WERI-Rb-1 (cell line): ENCODE measurements around the gene PITX3.

Experiments used
- DNase-seq: peaks from one replicate; pipeline ENCODE4 v3.0.0-alpha.2; 2020
- H3K27ac ChIP-seq: fragments of 250-450 bp; sonication (Bioruptor Pico); 2 replicates; pipeline ENCODE4 v1.5.1; 2020; ENCODE audit warnings: mild to moderate bottlenecking, moderate library complexity
- H3K27me3 ChIP-seq: fragments of 250-450 bp; sonication (Bioruptor Pico); 2 replicates; pipeline ENCODE4 v1.5.1; 2021; ENCODE audit warnings: mild to moderate bottlenecking, low read depth, moderate library complexity; ENCODE audit not compliant: insufficient read depth, severe bottlenecking
- H3K36me3 ChIP-seq: fragments of 250-450 bp; sonication (Bioruptor Pico); 2 replicates; pipeline ENCODE4 v1.5.1; 2020; ENCODE audit warnings: mild to moderate bottlenecking, moderate library complexity
- H3K4me3 ChIP-seq: 2 replicates; pipeline ENCODE4 v1.5.1; 2011; ENCODE audit warnings: low read depth, mild to moderate bottlenecking, control low read depth, low read length
- H3K9me3 ChIP-seq: fragments of 250-450 bp; sonication (Bioruptor Pico); 2 replicates; pipeline ENCODE4 v1.5.1; 2021; ENCODE audit warnings: mild to moderate bottlenecking, moderate library complexity; ENCODE audit not compliant: severe bottlenecking
- CTCF ChIP-seq: IDR thresholded peaks from 2 replicates; pipeline ENCODE4 v1.5.1; 2011; ENCODE audit warnings: low read depth, mild to moderate bottlenecking, control low read depth, inconsistent platforms, low read length

PITX3 gene

GRCh38 chr10:102241444-102242117, at the start of gene PITX3:
TSS of gene PITX3 (minus strand) at chr10:102241512. CDS start at chr10:102232080, 9,432 bp downstream.
- Histone ChIP-seq H3K27me3 (no peaks in the 10 kb centered on the region), H3K36me3 (peaks cover 4% of the 10 kb centered on the region; the same call in 1 of the 2 replicates), H3K4me3 (no peak within 1 kb of the TSS), H3K27ac (no peak within 1 kb of the TSS), H3K9me3 (no peaks in the 10 kb centered on the region)
- no peak for DNase-seq
- no peak for TF ChIP-seq CTCF

- no peak overlapping the region for H3K27ac ChIP-seq
- H3K4me3 ChIP-seq = no peak overlapping the region
- peaks cover 8% of the 10 kb centered on the region for H3K36me3 ChIP-seq
- no peaks in the 10 kb centered on the region for H3K27me3 ChIP-seq
- H3K9me3 ChIP-seq = no peaks in the 10 kb centered on the region
- no peak for TF ChIP-seq CTCF
- no peak for DNase-seq
Observed at GRCh38 chr10:102289840-102290239, 48.5 kb upstream of the PITX3 start.

GRCh38 chr10:102289356-102289755, 48.0 kb upstream of the PITX3 start:
- Histone ChIP-seq H3K27ac (no peak overlapping the region), H3K27me3 (no peaks in the 10 kb centered on the region), H3K36me3 (peaks cover 11% of the 10 kb centered on the region), H3K4me3 (no peak overlapping the region), H3K9me3 (no peaks in the 10 kb centered on the region)
- DNase-seq = no peak
- TF ChIP-seq CTCF = no peak

GRCh38 chr10:102287991-102288390, 46.7 kb upstream of the PITX3 start:
- peaks cover 15% of the 10 kb centered on the region for H3K36me3 ChIP-seq
- H3K27me3 ChIP-seq = no peaks in the 10 kb centered on the region
- H3K4me3 ChIP-seq = no peak overlapping the region
- no peak overlapping the region for H3K27ac ChIP-seq
- DNase-seq = no peak
- TF ChIP-seq CTCF = no peak
- no peaks in the 10 kb centered on the region for H3K9me3 ChIP-seq

GRCh38 chr10:102287538-102287937, 46.2 kb upstream of the PITX3 start:
- no peak for TF ChIP-seq CTCF
- Histone ChIP-seq H3K36me3 (peaks cover 16% of the 10 kb centered on the region), H3K27me3 (no peaks in the 10 kb centered on the region), H3K27ac (no peak overlapping the region), H3K9me3 (no peaks in the 10 kb centered on the region), H3K4me3 (no peak overlapping the region)
- no peak for DNase-seq

- no peak for DNase-seq
- TF ChIP-seq CTCF = no peak
- Histone ChIP-seq H3K27me3 (no peaks in the 10 kb centered on the region), H3K36me3 (peaks cover 20% of the 10 kb centered on the region), H3K27ac (no peak overlapping the region), H3K9me3 (no peaks in the 10 kb centered on the region), H3K4me3 (no peak overlapping the region)
Observed at GRCh38 chr10:102286216-102286615, 44.9 kb upstream of the PITX3 start.
